ENCODE results near the gene FAXC. TPM values are rescaled to one million over a fixed set of nuclear protein-coding genes. Genes with fewer than 3 reads are reported as not detected.

FAXC gene
- total and polyA plus RNA-seq, 3 experiments from 2014 or later, result not detected

DNA sequence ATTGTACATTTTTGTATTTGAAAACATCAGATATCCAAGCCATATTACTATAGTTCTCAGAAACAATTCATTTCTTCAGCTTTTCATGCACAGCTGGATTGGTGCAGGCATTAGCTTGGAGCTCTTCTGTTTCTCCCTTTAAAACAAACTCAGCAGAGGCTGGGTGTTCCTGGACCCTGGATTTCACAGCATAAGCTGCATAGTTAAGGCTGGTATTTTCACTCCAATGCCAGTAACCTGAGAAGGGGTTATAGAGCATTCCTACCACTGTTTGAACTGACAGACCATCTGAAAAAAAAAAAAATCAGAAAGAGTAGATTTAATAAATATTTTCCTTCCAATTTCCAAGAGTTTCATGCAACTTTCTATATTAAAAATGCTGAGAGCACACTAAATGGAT lies 20.1 kb upstream of the FAXC start:
- Histone ChIP-seq H3K9me3 (ENCODE audit: low read length) (no peaks in the 10 kb centered on the region), H3K27ac (ENCODE audit: low read depth, low read length) (no peak overlapping the region), H3K4me3 (ENCODE audit: low read length) (no peak overlapping the region), H3K4me1 (ENCODE audit: insufficient read depth, low read length) (no peaks in the 10 kb centered on the region), H3K27me3 (ENCODE audit: insufficient read depth, low read length, poor library complexity, severe bottlenecking) (no peaks in the 10 kb centered on the region), H3K36me3 (ENCODE audit: insufficient read depth, low read length) (no peaks in the 10 kb centered on the region)
- no peaks in the 10 kb centered on the region for H3K4me1 Mint-ChIP-seq
- H3K27ac Mint-ChIP-seq, result no peak overlapping the region
- no peak overlapping the region for H3K4me3 Mint-ChIP-seq
- CTCF ChIA-PET, result no interaction called here
- H3K9me3 Mint-ChIP-seq, result no peaks in the 10 kb centered on the region
- POLR2A ChIA-PET, result no interaction called here
- no peak for DNase-seq
- H3K27me3 Mint-ChIP-seq, result no peaks in the 10 kb centered on the region
- H3K36me3 Mint-ChIP-seq, result peaks cover 0 to 15% (median 0%) of the 10 kb centered on the region in 3 donors

DNA sequence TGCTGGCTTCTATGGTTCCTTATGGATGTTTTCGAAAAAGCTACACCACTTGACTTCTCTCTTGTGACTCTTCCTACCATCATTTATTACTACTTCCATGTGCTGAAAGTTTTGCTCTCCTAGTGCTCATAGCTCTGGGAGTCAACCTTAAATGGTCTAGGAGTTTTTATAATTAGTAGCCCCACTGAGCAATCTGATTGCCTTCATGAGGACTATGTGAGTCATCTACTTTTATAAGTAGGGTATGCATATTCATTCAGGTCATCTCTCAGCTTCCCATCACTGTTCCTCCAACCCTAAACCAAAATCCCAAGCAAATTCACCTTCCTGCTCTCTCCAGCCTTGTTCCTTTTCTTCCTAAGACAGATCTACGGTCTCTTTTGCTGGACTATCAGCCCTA lies 17.4 kb upstream of the FAXC start:
- H3K27ac ChIP-seq (ENCODE audit: low read depth, low read length), result no peak overlapping the region
- Mint-ChIP-seq H3K36me3 (peaks cover 0 to 10% (median 0%) of the 10 kb centered on the region in 3 donors), H3K9me3 (no peaks in the 10 kb centered on the region), H3K27ac (no peak overlapping the region), H3K4me1 (no peaks in the 10 kb centered on the region), H3K27me3 (peaks cover 2 to 7% of the 10 kb centered on the region in 2 donors), H3K4me3 (no peak overlapping the region)
- H3K27me3 ChIP-seq (ENCODE audit: insufficient read depth, low read length, poor library complexity, severe bottlenecking), result no peaks in the 10 kb centered on the region
- no peaks in the 10 kb centered on the region for H3K36me3 ChIP-seq (ENCODE audit: insufficient read depth, low read length)
- H3K9me3 ChIP-seq (ENCODE audit: low read length), result no peaks in the 10 kb centered on the region
- CTCF ChIA-PET, result no interaction called here
- no peaks in the 10 kb centered on the region for H3K4me1 ChIP-seq (ENCODE audit: insufficient read depth, low read length)
- DNase-seq, result no peak
- no peak overlapping the region for H3K4me3 ChIP-seq (ENCODE audit: low read length)
- POLR2A ChIA-PET, result no interaction called here

DNA sequence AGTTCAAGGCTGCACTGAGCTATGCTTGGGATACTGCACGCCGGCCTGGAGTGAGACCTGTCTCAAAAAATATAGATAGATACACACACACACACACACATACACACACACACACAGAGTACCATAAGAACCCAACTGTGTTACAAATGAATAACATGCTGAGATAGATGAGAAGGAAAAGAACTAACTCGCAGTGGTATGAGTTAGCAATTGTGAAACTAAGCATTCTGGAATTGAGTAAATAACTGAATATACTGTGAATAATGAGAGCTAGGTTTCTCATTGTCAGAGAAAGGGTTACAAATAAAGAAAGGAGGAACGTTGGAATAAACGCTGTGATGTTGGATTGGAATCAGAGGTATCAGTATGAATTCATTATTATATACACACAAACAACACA lies 14.6 kb upstream of the FAXC start:
- CTCF ChIA-PET, result no interaction called here
- no peaks in the 10 kb centered on the region for H3K27me3 ChIP-seq (ENCODE audit: insufficient read depth, low read length, poor library complexity, severe bottlenecking)

DNA sequence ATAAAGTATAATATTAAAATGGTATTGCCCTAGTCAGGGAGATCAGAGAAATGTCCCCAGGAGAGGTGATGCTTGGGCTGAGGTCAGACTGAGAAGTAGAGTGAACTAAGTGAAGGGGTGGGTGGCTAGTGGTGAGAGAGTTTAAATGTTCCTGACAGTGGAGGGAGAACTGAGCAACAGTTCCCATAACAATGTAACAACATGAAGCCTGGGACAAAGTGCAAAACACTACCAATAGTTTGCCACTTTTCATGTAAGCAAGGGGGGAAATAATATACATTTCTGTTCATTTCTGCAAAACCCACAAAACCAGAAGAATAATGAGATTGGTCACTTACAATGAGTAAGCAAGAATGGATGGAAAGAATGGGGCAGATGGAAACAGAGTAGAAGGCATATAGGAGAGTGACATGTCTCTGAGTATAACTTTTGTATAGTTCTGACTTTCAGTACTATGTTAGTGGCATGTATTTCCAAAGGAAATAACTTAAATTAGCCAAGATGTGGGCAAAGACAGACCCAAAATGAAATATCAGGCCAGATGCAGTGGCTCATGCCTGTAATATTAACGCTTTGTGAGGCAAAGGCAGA lies 13.3 kb upstream of the FAXC start:
- no peaks in the 10 kb centered on the region for H3K4me1 ChIP-seq (ENCODE audit: insufficient read depth, low read length)
- Mint-ChIP-seq H3K36me3 (no peaks in the 10 kb centered on the region), H3K27me3 (peaks cover 7 to 36% of the 10 kb centered on the region in 2 donors), H3K4me1 (no peaks in the 10 kb centered on the region), H3K27ac (no peak overlapping the region), H3K4me3 (no peak overlapping the region), H3K9me3 (no peaks in the 10 kb centered on the region)
- no peaks in the 10 kb centered on the region for H3K36me3 ChIP-seq (ENCODE audit: insufficient read depth, low read length)
- H3K27me3 ChIP-seq (ENCODE audit: insufficient read depth, low read length, poor library complexity, severe bottlenecking), result no peaks in the 10 kb centered on the region
- no peak overlapping the region for H3K4me3 ChIP-seq (ENCODE audit: low read length)
- ChIA-PET CTCF (no interaction called here), POLR2A (no interaction called here)
- no peak overlapping the region for H3K27ac ChIP-seq (ENCODE audit: low read depth, low read length)
- H3K9me3 ChIP-seq (ENCODE audit: low read length), result no peaks in the 10 kb centered on the region
- DNase-seq, result no peak

More for the DNA sequence above, 14.6 kb upstream of the FAXC start:
- H3K4me3 ChIP-seq (ENCODE audit: low read length), result no peak overlapping the region
- H3K4me1 ChIP-seq (ENCODE audit: insufficient read depth, low read length), result no peaks in the 10 kb centered on the region
- no peak overlapping the region for H3K27ac ChIP-seq (ENCODE audit: low read depth, low read length)
- Mint-ChIP-seq H3K27ac (no peak overlapping the region), H3K27me3 (peaks cover 7 to 33% of the 10 kb centered on the region in 2 donors), H3K4me1 (no peaks in the 10 kb centered on the region), H3K4me3 (peak overlapping the region in 1 of 7 donors; percentile 2), H3K9me3 (no peaks in the 10 kb centered on the region), H3K36me3 (no peaks in the 10 kb centered on the region)
- DNase-seq, result no peak
- no peaks in the 10 kb centered on the region for H3K36me3 ChIP-seq (ENCODE audit: insufficient read depth, low read length)
- no peaks in the 10 kb centered on the region for H3K9me3 ChIP-seq (ENCODE audit: low read length)
- POLR2A ChIA-PET, result no interaction called here

DNA sequence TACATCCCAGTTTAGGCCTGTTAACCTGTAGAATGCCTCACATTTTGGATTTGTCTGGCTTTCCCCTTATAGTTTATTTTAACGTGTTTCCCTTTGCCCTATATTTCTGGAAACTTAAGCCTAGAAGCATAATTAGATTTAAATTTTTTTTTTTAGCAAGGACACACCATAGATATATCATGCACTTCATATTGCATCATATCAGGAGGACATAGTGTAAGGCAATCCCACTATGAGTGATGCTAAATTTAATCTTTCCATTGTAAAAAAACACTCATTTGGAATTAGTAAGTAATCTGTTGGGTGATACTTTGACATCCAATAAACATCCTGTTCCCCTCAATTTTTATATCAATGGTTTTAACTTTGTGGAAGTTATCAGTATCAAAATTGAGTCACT lies 10.3 kb upstream of the FAXC start:
- H3K27ac Mint-ChIP-seq, result no peak overlapping the region
- Histone ChIP-seq H3K27me3 (ENCODE audit: insufficient read depth, low read length, poor library complexity, severe bottlenecking) (peaks cover 4% of the 10 kb centered on the region), H3K27ac (ENCODE audit: low read depth, low read length) (no peak overlapping the region), H3K9me3 (ENCODE audit: low read length) (no peaks in the 10 kb centered on the region), H3K4me1 (ENCODE audit: insufficient read depth, low read length) (no peaks in the 10 kb centered on the region), H3K36me3 (ENCODE audit: insufficient read depth, low read length) (no peaks in the 10 kb centered on the region), H3K4me3 (ENCODE audit: low read length) (no peak overlapping the region)
- CTCF ChIA-PET, result no interaction called here
- no peak overlapping the region for H3K4me3 Mint-ChIP-seq
- H3K27me3 Mint-ChIP-seq, result peaks cover 9 to 62% of the 10 kb centered on the region in 2 donors
- DNase-seq, result no peak
- POLR2A ChIA-PET, result no interaction called here
- H3K4me1 Mint-ChIP-seq, result no peaks in the 10 kb centered on the region
- H3K36me3 Mint-ChIP-seq, result no peaks in the 10 kb centered on the region
- no peaks in the 10 kb centered on the region for H3K9me3 Mint-ChIP-seq

DNA sequence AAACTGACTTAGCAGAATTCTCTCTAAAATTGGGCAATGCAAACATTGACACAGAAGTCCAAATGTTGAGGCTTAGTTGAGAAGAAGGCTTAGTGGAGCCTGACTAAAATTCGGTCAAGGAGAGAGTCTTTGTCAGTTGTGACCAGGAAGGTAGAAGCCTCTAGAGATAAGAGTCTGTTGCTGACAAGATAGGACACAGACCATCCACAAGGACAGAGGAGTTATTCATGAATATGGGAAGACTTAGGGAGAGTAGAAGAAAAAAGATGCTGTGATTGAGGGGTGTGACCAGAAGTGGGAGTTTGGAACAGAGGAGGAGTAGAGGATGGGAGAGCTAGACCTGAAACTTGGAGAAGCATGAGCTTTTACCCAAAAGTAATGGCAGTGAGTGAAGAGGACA lies 7.2 kb upstream of the FAXC start:
- Mint-ChIP-seq H3K27me3 (peaks cover 18 to 74% of the 10 kb centered on the region in 2 donors), H3K9me3 (no peaks in the 10 kb centered on the region), H3K4me1 (no peaks in the 10 kb centered on the region), H3K4me3 (no peak overlapping the region), H3K27ac (no peak overlapping the region), H3K36me3 (no peaks in the 10 kb centered on the region)
- Histone ChIP-seq H3K27ac (ENCODE audit: low read depth, low read length) (no peak overlapping the region), H3K36me3 (ENCODE audit: insufficient read depth, low read length) (no peaks in the 10 kb centered on the region), H3K27me3 (ENCODE audit: insufficient read depth, low read length, poor library complexity, severe bottlenecking) (peaks cover 4% of the 10 kb centered on the region), H3K4me1 (ENCODE audit: insufficient read depth, low read length) (no peaks in the 10 kb centered on the region), H3K9me3 (ENCODE audit: low read length) (no peaks in the 10 kb centered on the region), H3K4me3 (ENCODE audit: low read length) (no peak overlapping the region)
- CTCF ChIA-PET, result no interaction called here
- no peak for DNase-seq
- POLR2A ChIA-PET, result no interaction called here

DNA sequence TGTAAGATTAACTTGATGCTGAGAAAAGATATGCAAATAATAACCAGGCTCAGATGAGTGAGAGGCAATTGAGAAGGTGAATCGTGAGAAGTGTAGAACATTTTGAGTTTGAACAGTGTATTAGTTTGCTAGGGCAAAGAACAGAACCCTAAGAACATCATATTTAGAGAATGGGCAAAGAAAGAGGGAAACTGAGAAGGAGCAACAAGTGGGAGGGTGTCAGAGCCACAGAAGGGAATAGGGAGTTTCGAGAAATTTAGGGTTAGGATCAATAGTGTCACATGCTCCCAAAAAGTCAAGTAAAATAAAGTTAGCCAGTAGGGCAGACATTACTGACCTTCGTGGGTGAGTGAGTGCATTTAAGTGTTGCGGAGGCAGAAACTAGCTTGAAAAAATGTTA lies 5.5 kb upstream of the FAXC start:
- Mint-ChIP-seq H3K4me3 (no peak overlapping the region), H3K36me3 (no peaks in the 10 kb centered on the region), H3K27me3 (peaks cover 24 to 74% of the 10 kb centered on the region in 2 donors), H3K4me1 (peaks cover 0 to 4% (median 3%) of the 10 kb centered on the region in 3 donors), H3K9me3 (no peaks in the 10 kb centered on the region), H3K27ac (no peak overlapping the region)
- no peaks in the 10 kb centered on the region for H3K4me1 ChIP-seq (ENCODE audit: insufficient read depth, low read length)
- DNase-seq, result no peak
- H3K36me3 ChIP-seq (ENCODE audit: insufficient read depth, low read length), result no peaks in the 10 kb centered on the region
- ChIA-PET POLR2A (no interaction called here), CTCF (no interaction called here)
- no peak overlapping the region for H3K27ac ChIP-seq (ENCODE audit: low read depth, low read length)
- H3K9me3 ChIP-seq (ENCODE audit: low read length), result no peaks in the 10 kb centered on the region
- no peak overlapping the region for H3K4me3 ChIP-seq (ENCODE audit: low read length)
- peaks cover 14% of the 10 kb centered on the region for H3K27me3 ChIP-seq (ENCODE audit: insufficient read depth, low read length, poor library complexity, severe bottlenecking)

DNA sequence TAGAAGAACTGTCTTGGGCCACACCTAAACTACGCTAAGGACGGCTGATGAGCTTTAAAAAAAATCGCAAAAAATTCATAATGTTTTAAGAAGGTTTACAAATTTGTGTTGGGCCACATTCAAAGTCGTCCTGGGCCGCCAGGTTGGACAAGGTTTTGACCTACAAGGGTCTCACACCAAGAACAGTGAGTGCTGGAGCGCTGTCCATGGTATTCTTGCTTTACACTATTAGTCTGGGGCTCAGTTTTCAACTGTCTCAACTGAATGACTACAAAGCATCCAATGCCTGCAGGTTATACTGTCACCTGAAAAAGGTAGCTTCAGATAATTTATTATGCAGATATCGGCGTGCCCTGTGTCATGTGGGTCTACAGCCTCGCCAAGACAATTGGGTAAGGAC lies 3.7 kb upstream of the FAXC start:
- Histone ChIP-seq H3K4me1 (ENCODE audit: insufficient read depth, low read length) (no peaks in the 10 kb centered on the region), H3K36me3 (ENCODE audit: insufficient read depth, low read length) (no peaks in the 10 kb centered on the region), H3K27ac (ENCODE audit: low read depth, low read length) (no peak overlapping the region), H3K27me3 (ENCODE audit: insufficient read depth, low read length, poor library complexity, severe bottlenecking) (peaks cover 15% of the 10 kb centered on the region), H3K4me3 (ENCODE audit: low read length) (no peak overlapping the region), H3K9me3 (ENCODE audit: low read length) (no peaks in the 10 kb centered on the region)
- no peak for DNase-seq
- Mint-ChIP-seq H3K27ac (no peak overlapping the region), H3K4me3 (no peak overlapping the region), H3K27me3 (peaks cover 27 to 77% of the 10 kb centered on the region in 2 donors), H3K4me1 (peaks cover 0 to 7% (median 4%) of the 10 kb centered on the region in 3 donors), H3K36me3 (no peaks in the 10 kb centered on the region), H3K9me3 (no peaks in the 10 kb centered on the region)
- ChIA-PET CTCF (interaction anchor here (1.4 kb wide), 1 partner anchor 11 kb away, joined by 5 read pairs; no protein-coding TSS in a partner anchor), POLR2A (no interaction called here)

DNA sequence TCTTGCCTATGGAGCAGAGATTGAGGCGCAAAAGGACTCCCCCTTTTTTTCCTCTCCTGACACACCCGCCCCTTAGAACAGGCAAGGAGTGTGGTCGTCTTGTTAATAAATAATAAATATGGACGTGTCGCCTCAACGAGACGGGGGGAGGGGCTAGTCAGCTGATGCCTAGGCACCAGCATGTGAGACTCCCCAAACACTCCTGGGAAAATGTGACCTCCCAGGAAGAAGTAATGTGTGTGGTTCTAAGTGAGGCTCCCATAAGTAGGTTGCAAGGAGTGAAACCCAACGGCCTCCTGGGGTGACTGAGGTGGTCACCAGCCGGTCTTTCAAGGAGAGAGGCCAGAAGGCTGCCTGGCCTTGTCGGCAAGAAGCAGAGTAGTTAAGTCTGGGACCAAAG lies 1.1 kb upstream of the FAXC start:
- Histone ChIP-seq H3K4me1 (ENCODE audit: insufficient read depth, low read length) (no peaks in the 10 kb centered on the region), H3K4me3 (ENCODE audit: low read length) (no peak overlapping the region), H3K9me3 (ENCODE audit: low read length) (no peaks in the 10 kb centered on the region), H3K27me3 (ENCODE audit: insufficient read depth, low read length, poor library complexity, severe bottlenecking) (peaks cover 12% of the 10 kb centered on the region), H3K36me3 (ENCODE audit: insufficient read depth, low read length) (no peaks in the 10 kb centered on the region), H3K27ac (ENCODE audit: low read depth, low read length) (no peak overlapping the region)
- DNase-seq, result no peak
- CTCF ChIA-PET, result no interaction called here
- Mint-ChIP-seq H3K36me3 (no peaks in the 10 kb centered on the region), H3K4me1 (peaks cover 0 to 7% (median 4%) of the 10 kb centered on the region in 3 donors), H3K9me3 (no peaks in the 10 kb centered on the region), H3K27me3 (peaks cover 38 to 75% of the 10 kb centered on the region in 2 donors), H3K27ac (peak overlapping the region in 1 of 8 donors; percentile 80), H3K4me3 (peak overlapping the region in 1 of 7 donors; percentile 42)
- POLR2A ChIA-PET, result no interaction called here

All from CD8-positive, alpha-beta memory T cell (primary cell).